ENCODE data around the gene COL17A1.

- TF ChIP-seq REST (IDR thresholded peaks at IDR 0.05; ENCODE audit: insufficient read depth in 1 of 2, low read depth in 2 of 2, low read length in 1 of 2): no peak
- TF ChIP-seq, protein P1, sequence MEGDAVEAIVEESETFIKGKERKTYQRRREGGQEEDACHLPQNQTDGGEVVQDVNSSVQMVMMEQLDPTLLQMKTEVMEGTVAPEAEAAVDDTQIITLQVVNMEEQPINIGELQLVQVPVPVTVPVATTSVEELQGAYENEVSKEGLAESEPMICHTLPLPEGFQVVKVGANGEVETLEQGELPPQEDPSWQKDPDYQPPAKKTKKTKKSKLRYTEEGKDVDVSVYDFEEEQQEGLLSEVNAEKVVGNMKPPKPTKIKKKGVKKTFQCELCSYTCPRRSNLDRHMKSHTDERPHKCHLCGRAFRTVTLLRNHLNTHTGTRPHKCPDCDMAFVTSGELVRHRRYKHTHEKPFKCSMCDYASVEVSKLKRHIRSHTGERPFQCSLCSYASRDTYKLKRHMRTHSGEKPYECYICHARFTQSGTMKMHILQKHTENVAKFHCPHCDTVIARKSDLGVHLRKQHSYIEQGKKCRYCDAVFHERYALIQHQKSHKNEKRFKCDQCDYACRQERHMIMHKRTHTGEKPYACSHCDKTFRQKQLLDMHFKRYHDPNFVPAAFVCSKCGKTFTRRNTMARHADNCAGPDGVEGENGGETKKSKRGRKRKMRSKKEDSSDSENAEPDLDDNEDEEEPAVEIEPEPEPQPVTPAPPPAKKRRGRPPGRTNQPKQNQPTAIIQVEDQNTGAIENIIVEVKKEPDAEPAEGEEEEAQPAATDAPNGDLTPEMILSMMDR (IDR thresholded peaks at IDR 0.05): no peak
Observed at GRCh38 chr10:103998805-103999204, 86.9 kb downstream of the COL17A1 start.

All from Panc1 (cell line).